ENCODE data around the gene SEMA4C.

SEMA4C gene

DNA sequence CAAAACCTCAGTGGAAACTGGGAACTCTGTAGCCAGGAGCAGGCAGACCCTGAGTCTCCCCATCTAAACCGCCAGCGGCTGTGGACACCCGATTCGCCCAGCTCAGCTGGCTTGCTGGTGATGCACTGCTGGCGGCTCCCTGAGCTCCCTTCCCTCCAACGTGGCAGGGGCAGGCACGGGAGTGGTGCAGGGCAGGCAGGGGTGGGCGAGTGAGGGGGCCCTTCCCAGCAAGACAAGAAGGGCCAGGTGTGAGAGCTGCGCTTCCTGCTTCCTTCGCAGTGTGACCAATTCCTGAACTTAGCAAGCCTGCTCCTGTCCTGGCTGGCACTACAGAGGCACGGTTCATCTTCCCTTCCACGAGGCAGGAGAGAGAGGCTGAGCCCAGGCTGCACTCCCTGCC lies 12.3 kb upstream of the SEMA4C start:
- DNase-seq (ENCODE audit: low read depth in 2 of 2): no peak

DNA sequence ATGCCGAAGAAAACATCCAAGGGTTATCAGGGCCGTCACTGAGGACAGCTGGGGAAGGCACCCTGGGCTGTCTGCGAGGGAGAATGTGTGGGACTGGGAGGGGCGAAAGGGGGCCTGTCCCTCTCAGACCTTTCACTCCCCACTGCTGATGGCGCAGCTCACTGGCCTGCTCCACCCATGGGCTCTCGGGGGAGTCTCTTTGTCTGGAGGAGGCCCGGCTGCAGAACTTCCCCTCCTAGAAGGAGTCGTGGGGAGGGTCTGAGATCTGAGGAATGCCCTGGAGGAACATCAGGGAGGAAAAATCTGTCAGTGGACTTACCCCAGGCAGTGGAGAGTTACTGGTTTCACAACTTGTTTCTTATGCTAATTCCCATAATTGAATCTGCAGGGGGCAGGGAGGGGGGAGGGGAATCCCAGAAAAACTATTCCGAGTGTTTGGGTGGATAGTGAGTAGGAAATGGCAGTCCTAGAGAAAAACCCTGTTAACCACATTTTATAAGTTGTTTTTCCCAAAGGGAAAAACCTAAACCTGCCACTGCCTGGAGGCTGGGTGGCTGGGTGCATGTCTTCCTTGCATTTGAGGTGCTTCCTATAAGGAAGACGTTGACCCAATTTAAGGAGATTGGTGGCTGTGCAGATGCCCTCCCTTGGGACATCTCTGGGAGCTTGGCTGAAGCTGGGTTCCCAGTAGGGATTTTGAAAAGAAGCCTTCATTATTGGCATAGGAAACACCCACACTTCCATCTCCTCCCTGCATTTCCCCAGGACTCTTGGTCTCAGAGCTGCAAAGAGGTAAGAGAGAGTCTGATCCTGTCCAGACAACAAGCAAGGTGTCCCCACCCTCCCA lies 11.7 kb upstream of the SEMA4C start:
- no peak for DNase-seq (ENCODE audit: low read depth in 2 of 2)

DNA sequence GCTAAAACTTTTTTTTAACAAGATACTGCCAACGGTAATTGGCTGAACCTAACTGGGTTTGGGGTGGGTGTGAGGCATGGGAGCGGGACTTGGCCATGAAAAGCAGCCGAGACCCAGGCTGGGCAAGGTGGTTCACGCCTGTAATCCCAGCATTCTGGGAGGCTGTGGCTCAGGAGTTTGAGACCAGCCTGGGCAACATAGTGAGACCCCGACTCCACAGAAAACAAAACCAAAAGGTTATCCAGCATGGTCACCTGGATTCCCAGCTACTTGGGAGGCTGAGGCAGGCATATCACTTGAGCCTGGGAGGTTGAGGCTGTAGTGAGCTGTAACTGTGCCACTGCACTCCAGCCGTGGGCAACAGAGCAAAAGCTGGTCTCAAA lies 11.0 kb upstream of the SEMA4C start:
- DNase-seq (ENCODE audit: low read depth in 2 of 2): no peak

DNA sequence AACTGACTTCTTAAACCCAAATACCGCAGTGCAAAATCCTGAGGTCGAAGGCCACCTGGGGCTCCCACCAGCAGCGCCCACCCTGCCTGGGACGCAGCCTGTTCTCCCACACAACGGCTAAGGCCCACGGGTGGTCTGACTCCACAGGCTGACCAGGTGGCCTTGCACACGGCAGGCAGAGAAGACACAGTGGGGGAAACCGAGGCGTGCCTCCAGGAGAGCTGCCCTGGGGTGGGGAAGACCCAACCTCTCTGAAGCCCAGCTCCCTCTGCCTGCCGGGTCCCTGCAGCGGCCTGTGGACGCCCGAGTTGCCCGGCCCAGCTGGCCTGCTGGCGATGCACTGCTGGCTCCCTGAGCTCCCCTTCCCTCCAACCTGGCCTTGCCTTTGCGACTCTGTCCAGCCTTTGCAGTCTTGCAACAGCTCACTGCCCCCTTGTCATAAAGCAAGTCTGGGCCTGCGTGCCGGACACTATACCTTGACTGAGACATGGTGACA lies 9.7 kb upstream of the SEMA4C start:
- DNase-seq (ENCODE audit: low read depth in 2 of 2): no peak

DNA sequence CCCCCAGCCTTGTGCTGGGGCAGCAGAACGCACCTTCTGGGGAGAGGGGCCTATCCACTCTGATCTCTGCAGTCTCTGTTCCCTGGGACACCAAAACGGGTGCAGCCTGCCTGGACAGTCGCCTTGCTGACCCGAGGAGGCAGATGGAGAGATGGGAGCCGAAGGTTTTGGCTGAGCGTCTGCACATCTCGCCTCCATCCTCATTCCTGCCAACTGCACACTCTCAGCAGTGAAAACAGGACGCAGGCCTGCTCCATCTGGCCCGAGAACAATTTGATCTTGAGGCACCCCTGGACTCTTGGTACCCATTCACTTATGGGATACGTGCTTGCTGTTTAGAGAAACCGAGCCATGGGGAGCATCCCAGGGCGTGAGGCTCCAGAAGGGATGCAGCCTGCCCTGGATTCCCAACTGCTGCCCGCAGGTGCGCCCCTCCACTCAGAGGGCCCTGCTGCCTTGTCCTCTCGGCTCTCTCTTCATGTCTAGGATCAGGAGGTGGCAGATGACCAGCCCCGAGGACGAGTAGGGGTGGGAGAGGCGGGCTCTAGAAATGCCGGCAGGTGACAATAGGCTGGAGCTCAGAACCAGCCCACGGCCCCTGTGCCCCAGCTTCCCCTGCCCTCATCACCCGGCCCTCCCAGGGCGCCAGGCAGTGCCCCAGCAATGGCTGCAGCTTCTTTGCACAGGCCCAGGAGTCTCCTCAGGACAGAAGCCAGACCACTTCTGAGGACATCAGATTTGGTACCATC lies 9.1 kb upstream of the SEMA4C start:
- DNase-seq (ENCODE audit: low read depth in 2 of 2): no peak

DNA sequence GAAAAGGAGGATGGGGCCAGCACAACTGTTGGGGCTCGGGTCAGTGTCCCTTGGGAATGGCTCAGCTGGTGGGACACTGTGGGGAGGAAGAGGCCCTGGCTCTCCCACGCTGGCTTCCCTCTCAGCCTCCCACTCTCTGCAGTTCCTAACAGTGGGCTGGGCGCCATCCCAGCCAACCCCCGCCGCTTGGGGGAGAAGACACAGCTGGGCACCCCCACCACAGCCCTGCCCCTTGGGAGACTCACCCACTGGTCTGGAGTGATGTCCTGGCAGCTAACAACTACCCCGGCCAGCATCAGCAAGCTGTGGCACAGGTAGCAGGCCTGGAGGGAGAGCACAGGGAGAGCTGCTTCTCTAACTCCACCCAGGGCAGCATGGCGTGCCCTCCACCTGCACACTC lies 8.3 kb upstream of the SEMA4C start:
- no peak for DNase-seq (ENCODE audit: low read depth in 2 of 2)

DNA sequence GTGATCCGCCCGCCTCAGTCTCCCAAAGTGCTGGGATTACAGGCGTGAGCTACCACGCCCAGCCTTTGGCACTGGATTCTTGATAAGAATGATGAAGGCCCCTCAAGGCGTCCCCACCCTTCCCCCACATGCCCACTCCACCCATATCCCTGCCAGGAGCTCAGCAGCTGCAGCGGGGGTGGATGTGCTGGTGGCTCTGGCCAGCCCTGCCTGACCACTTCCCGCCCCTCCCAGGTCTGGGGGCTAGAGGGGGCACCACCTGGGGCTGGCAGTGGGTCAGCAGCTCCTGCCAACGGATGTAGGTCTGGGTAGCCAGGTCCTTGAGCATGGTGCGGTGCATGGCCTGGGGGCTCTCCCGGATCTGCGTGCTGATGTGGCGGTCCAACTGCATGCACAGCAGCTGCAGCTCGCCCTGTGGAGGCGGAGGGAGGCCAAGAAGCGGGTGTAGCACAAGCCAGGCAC lies 7.8 kb upstream of the SEMA4C start:
- no peak for DNase-seq (ENCODE audit: low read depth in 2 of 2)

DNA sequence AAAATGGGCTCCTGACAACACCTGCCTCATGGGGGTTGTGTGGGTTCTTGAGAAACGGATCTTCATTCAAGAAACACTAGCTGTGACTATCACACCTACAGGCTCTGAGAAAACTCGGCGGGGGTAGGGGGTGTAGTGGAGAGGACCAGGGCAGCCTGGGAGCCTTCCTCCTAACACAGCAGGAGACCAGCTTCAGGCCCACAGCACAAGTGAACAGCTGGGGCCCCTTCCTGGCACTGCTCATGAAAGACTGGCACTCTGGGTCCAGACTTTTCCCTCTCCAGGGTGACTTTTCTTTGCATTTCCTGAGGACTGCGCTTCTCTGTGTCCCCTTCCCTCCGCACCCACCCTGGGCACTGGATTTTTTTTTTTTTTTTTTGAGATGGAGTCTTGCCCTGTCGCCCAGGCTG lies 7.2 kb upstream of the SEMA4C start:
- no peak for DNase-seq (ENCODE audit: low read depth in 2 of 2)

DNA sequence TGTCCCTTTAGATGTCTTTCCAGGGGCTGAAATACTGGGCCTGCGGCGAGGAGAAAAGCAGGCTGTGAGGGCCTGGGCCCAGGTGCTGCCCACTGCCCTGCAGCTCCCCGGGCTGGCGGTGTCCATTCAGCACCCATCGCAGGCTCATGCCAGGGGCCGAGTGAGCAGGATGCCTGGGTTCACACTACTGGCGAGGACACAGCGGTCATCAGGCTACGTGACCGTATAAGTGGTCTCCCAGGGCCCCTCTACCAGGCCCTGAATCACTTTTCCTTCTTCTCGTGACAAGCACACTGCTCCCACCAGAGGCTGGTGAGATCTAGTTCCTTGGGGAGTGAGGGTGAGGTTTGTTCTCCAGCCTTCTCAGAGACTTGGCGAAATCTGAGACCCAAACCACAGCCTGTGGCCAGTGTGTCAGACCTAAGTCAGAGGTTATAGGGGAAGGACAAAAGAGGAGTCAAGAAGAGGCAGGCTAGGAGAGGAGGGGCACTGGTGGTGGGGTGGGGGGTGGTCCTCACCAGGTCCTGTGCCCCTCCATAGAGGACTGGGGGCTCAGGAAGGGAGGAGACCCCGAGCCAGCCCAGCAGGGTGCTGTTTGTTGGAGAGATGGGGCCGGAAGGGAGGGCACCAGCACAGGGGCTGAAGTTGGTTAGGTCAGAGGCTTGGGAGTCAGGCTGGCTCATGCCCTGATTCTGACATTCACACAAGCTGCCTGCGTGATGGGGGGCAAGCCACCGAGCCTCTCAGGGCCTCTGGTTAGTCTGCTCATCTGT lies 6.6 kb upstream of the SEMA4C start:
- DNase-seq (ENCODE audit: low read depth in 2 of 2): no peak

DNA sequence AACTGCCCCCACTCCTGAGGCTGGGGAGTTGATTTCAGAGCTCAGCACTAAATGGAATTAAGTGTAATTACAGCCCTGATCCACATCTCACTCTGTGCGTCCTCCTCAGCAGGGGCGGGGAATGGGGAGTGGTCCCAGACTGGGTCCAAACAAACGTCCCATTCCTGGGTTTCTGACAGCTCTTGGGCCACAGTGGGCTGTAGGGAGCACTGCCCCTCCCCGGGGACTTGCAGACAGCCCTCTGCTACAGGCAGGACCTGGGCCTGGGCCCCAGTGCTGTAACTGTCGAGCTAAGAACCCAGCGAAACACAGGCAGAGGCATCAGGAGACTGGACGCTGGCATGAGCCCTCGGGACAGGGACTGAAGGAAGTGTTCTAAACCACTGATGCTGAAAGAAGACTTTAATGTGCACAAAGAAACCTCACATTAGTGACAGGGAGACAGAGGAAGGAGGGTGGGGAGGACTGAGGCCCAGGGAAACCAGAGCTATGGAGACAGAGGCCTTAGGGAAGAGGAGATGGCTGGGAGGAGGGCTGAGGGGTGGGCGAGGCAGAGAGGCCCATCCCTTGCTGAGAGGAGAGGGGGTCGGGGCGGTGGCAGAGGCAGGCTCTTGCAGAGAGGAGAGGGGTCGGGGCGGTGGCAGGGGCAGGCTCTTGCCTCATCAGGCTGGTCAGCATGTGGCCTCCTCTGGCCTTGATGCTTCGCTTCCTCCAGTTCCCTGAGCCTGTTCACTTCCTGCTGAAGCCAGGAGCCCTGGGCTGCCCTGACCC lies 5.8 kb upstream of the SEMA4C start:
- DNase-seq (ENCODE audit: low read depth in 2 of 2): no peak

DNA sequence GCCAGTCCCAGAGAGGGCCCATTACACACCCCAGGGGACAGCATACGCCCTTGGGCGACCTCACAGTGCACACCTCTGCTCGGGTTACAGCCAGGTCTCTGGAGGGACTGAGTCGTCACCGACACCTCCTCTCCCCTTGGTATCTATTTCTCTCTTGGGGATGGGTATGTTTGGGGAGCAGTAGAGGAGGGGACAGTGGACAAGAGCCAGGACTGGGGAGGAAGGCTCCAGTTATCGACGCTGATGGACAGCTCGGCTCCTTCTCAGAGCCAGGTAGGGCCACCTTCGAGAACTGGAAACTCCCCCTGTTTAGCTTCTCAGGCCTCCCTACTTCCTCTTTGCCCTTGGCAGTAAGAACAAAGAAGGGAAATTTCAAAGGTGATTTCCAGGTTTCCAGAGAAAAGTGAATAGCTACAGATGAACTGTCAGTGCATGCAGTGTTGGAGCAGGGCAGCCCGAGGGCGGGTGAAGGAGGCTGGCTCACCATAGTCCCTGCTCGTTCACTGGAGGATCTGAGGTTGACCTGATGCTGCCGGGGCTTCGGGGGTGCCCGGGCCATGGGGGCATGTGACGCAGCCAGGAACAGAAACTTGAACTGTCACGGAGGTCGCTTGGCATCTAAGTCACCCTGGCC lies 4.4 kb upstream of the SEMA4C start:
- no peak for DNase-seq (ENCODE audit: low read depth in 2 of 2)

DNA sequence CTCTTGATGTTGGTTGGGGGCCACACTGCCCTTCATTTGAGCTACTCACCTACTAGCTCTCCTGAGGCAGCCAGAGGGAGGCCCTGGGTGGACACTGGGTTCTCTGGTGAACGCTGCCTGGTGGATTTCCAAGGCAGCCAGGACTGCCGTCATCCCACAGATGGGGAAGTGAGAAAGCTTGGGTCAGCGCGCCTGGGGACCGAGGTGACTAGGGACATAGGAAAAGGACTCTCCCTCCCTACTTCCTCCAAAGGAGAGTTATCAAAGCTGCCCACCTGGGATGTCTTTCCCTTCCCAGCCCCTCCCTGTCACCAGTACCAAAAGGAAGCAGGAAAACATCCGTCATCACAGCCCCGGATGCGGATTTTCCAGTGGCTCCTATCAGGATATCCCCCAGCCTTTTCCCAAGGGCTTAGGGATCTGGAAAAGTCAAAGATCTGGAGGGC lies 3.8 kb upstream of the SEMA4C start:
- DNase-seq (ENCODE audit: low read depth in 2 of 2): no peak

DNA sequence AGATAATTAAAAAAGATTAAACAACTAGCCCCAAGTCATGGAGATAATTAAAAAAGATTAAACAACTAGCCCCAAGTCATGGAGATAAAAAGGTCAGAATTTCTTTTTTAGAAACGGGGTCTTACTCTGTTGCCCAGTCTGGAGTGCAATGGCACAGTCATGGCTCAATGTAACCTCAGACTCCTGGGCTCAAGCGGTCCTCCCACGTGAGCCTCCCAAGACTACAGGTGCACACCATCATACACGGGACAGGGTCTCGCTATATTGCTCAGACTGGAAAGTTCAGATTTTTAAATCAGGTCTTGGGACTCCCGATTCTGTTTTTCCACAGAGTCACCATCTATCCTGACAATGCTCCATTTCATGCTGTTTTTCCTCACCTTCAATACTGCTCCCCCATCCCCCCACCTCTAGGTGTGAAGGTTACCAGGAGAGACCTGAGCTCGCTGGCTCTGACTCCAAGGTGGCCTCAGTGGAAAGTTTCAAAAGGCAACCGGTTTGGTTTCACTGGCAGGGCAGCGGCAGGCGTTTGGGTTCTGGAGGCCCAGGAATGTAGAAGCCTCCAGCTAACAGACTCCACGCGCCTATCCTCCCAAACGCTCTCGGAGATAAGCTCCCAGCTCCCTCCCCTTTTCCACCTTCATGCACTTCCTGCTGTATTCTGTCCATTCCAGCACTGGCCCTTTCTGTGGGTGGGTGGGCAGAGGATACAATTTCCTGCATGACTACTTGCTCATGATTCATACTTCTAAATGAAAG lies 2.9 kb upstream of the SEMA4C start:
- DNase-seq (ENCODE audit: low read depth in 2 of 2): no peak

DNA sequence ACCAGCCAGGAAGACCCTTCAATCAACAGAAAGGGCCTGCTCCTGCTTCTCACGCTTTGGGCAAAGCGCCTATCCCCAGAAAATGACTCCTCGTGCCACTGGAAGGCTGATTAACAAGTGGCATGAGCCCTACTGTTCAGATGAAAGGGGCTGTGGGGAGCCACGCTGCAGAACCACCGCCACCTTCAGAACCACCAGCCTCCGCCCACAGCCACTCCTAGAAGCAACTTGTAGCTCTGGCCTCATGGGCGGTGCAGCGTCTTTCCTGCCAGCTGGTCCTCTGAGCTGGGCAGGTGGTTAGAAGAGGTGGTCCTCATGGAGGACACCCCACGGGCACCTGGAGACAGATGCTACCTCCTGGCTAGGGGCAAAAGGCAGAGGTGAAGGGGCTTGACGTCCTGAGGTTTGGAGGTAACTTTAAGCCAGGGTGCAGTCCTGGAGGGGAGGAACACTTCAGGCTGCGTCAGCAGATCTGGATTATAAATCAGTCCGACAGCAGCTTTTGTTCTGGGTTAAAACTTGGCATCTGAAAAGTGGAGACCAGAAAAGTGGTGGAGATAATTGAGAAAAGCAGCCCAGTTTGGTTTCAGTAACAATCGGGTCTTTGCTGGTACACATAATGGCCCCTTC lies 861 bp upstream of the SEMA4C start:
- no peak for DNase-seq (ENCODE audit: low read depth in 2 of 2)

DNA sequence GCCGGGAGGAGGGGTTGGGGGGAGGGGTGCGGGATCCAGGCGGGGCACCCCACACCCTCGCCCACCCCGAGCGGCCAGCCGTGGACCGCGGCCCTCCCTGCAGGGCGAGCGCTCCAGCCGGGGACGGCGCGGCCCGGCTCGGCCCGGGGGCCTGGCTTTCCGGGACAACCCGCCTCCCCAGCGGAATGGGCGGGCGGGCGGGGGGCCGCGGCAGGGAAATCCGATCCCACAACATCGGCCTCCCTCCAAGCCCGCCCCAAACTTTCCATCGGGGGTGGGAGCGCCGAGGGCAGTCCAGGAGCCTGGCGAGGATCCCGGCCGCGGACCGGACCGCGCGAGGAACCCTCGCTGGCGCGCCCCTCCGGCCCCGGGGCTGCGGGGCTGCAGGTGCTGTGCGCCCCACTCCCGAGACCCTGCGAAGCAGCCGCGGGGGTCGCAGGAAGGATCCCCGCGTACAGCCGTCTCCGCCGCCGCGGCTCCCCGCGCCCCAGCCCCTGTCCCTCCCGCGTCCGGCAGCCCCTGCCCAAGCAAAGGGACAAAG lies 529 bp downstream of the SEMA4C start:
- no peak for DNase-seq (ENCODE audit: low read depth in 2 of 2)

DNA sequence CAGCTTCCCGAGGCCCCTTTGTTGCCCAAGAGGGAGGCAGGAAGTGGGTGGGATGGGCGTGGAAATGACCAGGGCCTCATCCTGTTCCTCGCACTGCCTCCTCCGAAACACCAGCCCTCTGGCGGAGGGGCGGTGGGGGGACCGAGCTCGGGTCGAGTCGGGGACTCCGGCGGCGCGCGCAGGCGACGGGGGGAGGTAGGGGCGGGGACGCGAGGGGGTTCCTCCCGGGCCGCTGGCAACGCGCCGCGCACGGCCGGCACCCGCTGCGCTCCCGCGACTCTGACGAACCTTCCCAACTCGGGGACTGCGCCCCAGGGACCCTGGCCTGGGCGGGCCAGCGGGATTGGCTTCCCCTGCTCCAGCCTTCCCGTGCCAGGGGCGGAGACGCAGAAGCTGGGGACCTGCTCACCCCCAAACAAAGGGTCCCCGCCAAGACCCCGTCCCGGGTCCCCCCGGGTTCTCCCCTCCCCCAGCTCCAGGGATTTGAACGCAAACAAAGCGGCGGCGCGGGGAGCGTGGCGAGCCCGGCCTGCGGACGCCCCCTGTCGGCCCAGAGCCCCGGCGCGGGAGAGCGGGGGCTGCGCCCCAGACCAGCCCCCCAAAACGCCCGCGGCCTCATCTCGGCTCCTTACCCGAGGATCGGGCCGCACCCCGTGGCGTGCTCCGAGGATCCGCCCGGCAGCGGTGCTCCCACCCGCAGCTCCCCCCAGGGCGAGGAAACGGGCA lies 1.2 kb downstream of the SEMA4C start:
- DNase-seq (ENCODE audit: low read depth in 2 of 2): peak; percentile 58 to 59

DNA sequence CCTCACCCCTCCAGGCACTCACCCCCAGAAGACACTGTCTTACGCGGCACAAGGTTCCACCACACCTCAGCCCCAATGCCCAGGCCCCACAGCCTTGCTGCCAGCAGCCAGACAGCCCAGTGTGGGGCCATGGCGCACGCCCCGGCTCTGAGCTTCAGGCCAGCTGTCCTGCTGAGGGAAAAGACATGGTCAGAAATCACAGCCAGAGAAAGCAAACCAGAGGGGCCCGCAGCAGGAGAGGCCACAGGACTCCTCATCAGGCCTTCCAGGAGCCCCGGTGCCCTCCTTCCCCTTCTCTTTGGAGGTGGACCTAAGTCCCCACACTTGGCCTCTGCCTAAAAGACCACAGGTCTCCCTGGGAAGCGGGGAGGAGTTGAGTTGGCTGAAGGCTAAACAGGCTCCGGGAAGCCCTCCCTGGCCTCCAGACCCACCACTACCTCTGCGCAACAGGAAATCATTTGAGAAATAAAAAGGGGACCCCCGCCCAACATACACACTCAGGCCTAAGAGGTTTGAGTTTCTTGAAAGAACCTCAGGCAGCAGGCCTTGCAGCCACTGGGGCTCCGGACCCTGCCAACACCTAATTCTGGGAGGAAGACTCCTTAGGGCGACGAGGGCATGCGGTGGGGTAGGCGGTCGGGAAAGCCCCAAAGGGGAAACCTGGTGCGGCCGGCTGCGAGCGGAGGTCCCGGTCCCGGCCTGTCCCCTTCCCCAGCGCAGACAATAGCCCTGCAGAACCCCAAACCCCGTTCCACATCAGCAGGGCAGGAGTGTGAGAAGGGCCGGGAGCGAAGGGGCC lies 1.9 kb downstream of the SEMA4C start:
- no peak for DNase-seq (ENCODE audit: low read depth in 2 of 2)
